RWPE1 (cell line): ENCODE data around the gene PPM1E.
"Not testable (repeated sequence)": the region's sequence is repeated elsewhere in the genome, so short reads cannot be mapped to it uniquely, and the experiment has no call there.

Source experiments
- CTCF ChIA-PET: fragments of 350-600 bp; sonication (Branson Sonifier 250); formaldehyde crosslinking; extraction: SDS; loops from one replicate; lab custom pipeline; 2021; lab: Yijun Ruan, JAX
- POLR2A ChIA-PET: fragments of 400-600 bp; formaldehyde crosslinking; extraction: SDS; loops from one replicate; lab custom pipeline; 2020; ENCODE audit warnings: antibody characterized with exemption; ENCODE audit not compliant: low non-redundant PET; lab: Yijun Ruan, JAX
- DNase-seq: peaks from one replicate; pipeline ENCODE4 v3.0.0; 2012; ENCODE audit warnings: low spot score
- H3K27ac ChIP-seq: fragments of 450-650 bp; 2 replicates; pipeline ENCODE4 v1.5.1; 2017
- CTCF ChIP-seq: fragments of 450-650 bp; conservative IDR thresholded peaks from 2 replicates; pipeline ENCODE4 v1.5.1; 2017; ENCODE audit warnings: low read depth, mild to moderate bottlenecking

Gene PPM1E

GRCh38 chr17:58829172-58829637, 73.6 kb downstream of the PPM1E start:
- H3K27ac ChIP-seq = no peak overlapping the region
- TF ChIP-seq CTCF = no peak
- ChIA-PET CTCF (interaction anchor here (0.7 kb wide), 1 partner anchor 73 kb away, joined by 4 read pairs; no protein-coding TSS in a partner anchor), POLR2A (no interaction called here)
- DNase-seq = no peak

- no peak for TF ChIP-seq CTCF
- no peak for DNase-seq
- H3K27ac ChIP-seq = no peak overlapping the region
- ChIA-PET POLR2A (no interaction called here), CTCF (interaction anchor here (0.5 kb wide), 1 partner anchor 80 kb away, joined by 3 read pairs; no protein-coding TSS in a partner anchor)
Observed at GRCh38 chr17:58831780-58832179, 76.1 kb downstream of the PPM1E start.

- no peak for TF ChIP-seq CTCF
- no peak overlapping the region for H3K27ac ChIP-seq
- CTCF ChIA-PET = no interaction called here
- POLR2A ChIA-PET = no interaction called here
- no peak for DNase-seq
Observed at GRCh38 chr17:58832514-58832913, 76.9 kb downstream of the PPM1E start.

GRCh38 chr17:58837699-58838098, 82.0 kb downstream of the PPM1E start:
- CTCF ChIA-PET = no interaction called here
- POLR2A ChIA-PET = no interaction called here
- no peak for DNase-seq
- TF ChIP-seq CTCF = no peak
- no peak overlapping the region for H3K27ac ChIP-seq

- POLR2A ChIA-PET = no interaction called here
- no peak for DNase-seq
- no peak overlapping the region for H3K27ac ChIP-seq
- no peak for TF ChIP-seq CTCF
- CTCF ChIA-PET = no interaction called here
Observed at GRCh38 chr17:58840820-58841612, 85.4 kb downstream of the PPM1E start.

- CTCF ChIA-PET, H3K27ac ChIP-seq, DNase-seq, POLR2A ChIA-PET: not testable (repeated sequence)
Observed at GRCh38 chr17:58846413-58846812, 90.8 kb downstream of the PPM1E start.

- H3K27ac ChIP-seq, DNase-seq, POLR2A ChIA-PET, CTCF ChIA-PET: not testable (repeated sequence)
Observed at GRCh38 chr17:58850106-58850505, 94.5 kb downstream of the PPM1E start.
